GM12864 (cell line): Measurements from ENCODE around the gene SLC35F5.
"Not testable (repeated sequence)": the region's sequence is repeated elsewhere in the genome, so short reads cannot be mapped to it uniquely, and the experiment has no call there.

Experiments
- DNase-seq: peaks from one replicate; pipeline ENCODE4 v3.0.0-alpha.2; 2011; ENCODE audit warnings: low read depth
- H3K4me3 ChIP-seq: 2 replicates; pipeline ENCODE4 v1.5.1; 2011; ENCODE audit warnings: mild to moderate bottlenecking, low read depth, low read length, control low read depth
- TF ChIP-seq, protein P1 (sequence below): IDR thresholded peaks from 2 replicates; pipeline ENCODE4 v1.5.1; 2011; ENCODE audit warnings: low read depth, mild to moderate bottlenecking, moderate library complexity, low read length, control low read depth, inconsistent platforms; ENCODE audit errors: missing control alignments

The SLC35F5 gene

DNA sequence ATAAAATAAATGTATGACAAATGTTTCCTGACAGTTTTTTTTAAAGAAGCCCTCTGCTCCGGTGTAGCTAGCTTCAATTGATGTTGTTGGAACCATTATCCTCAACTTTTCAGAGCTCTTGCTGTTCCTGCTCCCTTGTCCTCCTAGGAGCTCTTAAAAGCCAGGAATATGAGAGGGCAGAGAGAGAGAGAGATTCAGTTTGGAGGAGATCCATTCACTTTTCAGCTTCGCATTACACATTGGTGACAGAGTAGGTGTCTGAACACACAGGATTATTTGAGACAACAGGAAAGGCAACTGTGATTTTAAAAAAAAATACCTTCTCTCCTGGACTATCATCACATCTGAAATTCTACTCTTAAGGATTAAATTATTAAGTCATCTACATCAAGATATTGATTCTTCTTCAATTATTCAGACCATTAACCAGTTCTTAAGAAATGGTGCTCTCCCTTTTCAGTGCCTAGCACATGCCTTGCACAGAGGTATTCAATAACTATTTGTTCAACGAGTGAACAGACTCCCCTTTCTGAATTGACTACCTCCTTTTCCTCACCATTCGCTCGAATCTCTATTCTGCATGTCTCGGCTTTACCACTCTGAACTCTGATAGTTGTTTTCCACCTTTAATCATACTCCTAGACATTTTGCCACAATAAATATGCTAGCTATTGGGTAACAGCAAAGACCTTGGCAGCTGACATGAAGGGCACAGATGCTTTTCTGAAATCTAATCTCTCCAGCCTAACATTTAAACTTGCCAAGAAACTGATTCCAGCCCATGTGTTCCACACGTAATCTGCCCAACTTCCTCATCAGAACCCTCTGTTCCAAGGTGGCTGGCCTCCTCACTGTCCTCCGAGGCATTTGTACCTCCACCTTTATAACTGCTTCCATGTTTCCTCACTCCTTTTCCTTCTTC, 28.6 kb upstream of the SLC35F5 start:
- no peak overlapping the region for H3K4me3 ChIP-seq
- TF ChIP-seq, protein P1, sequence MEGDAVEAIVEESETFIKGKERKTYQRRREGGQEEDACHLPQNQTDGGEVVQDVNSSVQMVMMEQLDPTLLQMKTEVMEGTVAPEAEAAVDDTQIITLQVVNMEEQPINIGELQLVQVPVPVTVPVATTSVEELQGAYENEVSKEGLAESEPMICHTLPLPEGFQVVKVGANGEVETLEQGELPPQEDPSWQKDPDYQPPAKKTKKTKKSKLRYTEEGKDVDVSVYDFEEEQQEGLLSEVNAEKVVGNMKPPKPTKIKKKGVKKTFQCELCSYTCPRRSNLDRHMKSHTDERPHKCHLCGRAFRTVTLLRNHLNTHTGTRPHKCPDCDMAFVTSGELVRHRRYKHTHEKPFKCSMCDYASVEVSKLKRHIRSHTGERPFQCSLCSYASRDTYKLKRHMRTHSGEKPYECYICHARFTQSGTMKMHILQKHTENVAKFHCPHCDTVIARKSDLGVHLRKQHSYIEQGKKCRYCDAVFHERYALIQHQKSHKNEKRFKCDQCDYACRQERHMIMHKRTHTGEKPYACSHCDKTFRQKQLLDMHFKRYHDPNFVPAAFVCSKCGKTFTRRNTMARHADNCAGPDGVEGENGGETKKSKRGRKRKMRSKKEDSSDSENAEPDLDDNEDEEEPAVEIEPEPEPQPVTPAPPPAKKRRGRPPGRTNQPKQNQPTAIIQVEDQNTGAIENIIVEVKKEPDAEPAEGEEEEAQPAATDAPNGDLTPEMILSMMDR, result no peak
- no peak for DNase-seq

DNA sequence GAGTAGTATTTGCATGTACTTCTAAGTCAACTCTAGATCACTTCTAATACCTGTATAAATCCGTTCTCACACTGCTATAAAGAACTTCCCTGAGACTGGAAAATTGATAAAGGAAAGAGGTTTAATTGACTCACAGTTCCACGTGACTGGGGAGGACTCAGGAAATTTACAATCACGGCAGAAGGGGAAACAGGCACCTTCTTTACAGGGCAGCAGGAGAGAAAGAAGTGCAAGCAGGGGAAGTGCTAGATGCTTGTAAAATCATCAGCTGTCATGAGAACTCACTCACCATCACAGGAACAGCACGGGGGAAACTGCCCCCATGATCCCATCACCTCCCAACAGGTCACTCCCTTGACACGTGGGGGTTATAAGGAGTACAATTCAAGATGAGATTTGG, 24.0 kb upstream of the SLC35F5 start:
- no peak for DNase-seq
- no peak overlapping the region for H3K4me3 ChIP-seq
- TF ChIP-seq, protein P1, result no peak

DNA sequence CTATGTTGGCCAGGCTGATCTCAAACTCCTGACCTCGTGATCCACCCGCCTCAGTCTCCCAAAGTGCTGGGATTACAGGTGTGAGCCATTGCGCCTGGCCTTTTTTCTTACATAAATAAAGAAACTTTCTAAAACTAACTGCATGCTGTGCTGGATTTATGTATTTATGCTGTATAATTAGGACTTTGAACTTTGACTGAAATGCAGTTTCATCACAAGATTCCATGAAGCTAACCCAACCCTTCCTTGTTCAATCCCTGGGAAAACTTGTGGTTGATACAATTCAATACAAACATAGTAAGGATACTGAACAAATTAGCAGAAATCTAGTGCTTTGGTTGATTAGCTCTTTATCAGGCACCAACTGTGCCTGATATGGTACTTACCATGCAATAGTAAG, 20.9 kb upstream of the SLC35F5 start:
- H3K4me3 ChIP-seq, result no peak overlapping the region
- no peak for DNase-seq
- TF ChIP-seq, protein P1, result no peak

DNA sequence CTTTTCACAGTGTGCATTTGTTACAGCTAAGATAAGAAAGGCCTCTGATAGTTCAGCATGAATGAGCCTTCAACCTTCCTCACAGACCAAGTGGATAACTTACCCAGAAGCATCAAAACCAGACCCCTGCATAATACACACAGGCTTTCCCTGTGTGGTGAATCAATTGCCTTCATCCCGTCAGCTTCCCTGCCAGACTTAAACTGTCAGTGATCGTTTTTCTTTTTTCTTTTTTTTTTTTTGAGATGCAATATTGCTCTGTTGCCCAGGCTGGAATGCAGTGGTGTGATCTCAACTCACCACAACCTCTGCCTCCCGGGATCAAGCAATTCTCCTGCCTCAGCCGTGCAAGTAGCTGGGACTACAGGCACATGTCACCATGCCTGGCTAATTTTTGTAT, 20.5 kb upstream of the SLC35F5 start:
- TF ChIP-seq, protein P1, result no peak
- DNase-seq, result no peak
- H3K4me3 ChIP-seq, result no peak overlapping the region

DNA sequence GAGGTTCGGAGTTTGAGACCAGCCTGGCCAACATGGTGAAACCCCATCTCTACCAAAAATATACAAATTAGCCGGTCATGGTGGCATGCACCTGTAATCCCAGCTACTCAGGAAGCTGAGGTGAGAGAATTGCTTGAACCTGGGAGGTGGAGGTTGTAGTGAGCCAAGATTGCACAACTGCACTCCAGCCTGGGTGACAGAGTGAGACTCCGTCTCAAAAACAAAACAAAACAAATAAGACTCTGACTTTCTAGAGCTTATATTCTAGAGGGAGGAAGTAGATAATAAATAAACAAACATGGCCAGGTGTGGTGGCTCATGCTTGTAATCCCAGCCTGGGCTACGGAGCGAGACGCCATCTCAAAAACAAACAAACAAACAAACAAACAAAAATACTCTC, 18.2 kb upstream of the SLC35F5 start:
- DNase-seq, result not testable (repeated sequence)

DNA sequence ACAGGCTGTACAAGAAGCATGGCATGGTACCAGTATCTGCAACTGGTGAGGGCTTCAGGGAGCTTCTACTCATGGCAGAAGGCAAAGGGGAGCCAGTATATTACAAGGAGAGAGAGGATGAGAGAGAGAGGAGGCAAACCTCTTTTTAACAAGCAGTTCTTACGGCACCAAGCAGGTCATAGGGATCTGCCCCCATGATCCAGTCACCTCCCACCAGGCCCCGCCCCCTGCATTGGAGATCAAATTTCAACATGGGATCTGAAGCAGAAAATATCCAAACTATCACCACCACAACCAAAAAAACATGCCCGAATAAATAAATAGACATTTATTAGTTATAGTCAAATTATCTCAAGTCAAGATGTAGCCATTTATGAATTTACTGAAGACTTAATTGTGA, 14.5 kb upstream of the SLC35F5 start:
- H3K4me3 ChIP-seq, result no peak overlapping the region
- TF ChIP-seq, protein P1, result no peak
- DNase-seq, result no peak

More for the DNA sequence above, 18.2 kb upstream of the SLC35F5 start:
- H3K4me3 ChIP-seq, result not testable (repeated sequence)

DNA sequence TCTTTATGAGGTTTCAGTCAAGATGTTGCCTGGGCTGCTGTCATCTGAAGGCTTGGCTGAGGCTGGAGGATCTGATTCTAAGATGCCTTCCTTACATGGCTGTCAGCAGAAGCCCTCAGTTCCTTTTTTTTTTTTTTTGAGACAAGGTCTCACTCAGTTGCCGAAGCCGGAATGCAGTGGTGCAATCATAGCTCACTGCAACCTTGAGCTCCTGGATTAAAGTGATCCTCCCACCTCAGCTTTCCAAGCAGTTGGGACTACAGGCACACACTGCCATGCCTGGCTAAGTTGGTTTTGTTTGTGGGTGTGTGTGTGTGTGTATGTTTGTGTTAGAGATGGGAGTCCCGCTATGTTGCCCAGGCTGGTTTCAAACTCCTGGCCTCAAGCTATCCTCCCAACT, 13.1 kb upstream of the SLC35F5 start:
- no peak for DNase-seq
- TF ChIP-seq, protein P1, result no peak
- H3K4me3 ChIP-seq, result no peak overlapping the region
